ENCODE measurements around the gene KCTD16. TPM values are rescaled to one million over a fixed set of nuclear protein-coding genes. Genes with fewer than 3 reads are reported as not detected.

Gene KCTD16
- total RNA-seq, 4 donors from 2014 or later, result 0.12 to 2.4 (median 0.26) TPM; not detected in 1

DNA sequence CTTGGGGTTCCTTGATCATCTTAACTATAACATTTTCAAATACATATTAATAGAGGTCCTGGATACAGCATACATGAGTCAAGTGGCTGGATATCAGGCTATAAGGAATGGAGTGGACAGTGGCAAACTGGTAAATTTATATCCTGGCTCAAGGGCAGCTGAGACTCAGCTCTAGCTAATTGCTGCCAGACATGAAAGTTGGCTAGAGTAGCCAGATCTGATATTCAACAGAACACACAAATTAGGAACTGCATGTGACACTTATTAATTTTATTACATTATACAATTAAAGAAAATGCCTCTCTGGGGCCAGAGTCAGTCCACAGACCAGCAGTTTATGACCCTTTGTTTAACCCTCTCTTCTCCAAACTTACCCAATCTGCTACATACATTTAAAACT, 206.5 kb downstream of the KCTD16 start:
- H3K27ac ChIP-seq, result no peak overlapping the region
- H3K4me1 ChIP-seq, result no peaks in the 10 kb centered on the region
- H3K4me3 ChIP-seq, result no peak overlapping the region
- H3K9me3 ChIP-seq, result no peaks in the 10 kb centered on the region
- TF ChIP-seq POLR2A (IDR thresholded peaks at IDR 0.05) (no peak), CTCF (IDR thresholded peaks at IDR 0.05) (no peak)
- no peaks in the 10 kb centered on the region for H3K36me3 ChIP-seq
- intact Hi-C loops (cut with DNase I; ENCODE audit: low total_unique reads), result no loop called here
- no peaks in the 10 kb centered on the region for H3K27me3 ChIP-seq
- DNase-seq, result no peak

- Histone ChIP-seq H3K27ac (no peak overlapping the region), H3K9me3 (no peaks in the 10 kb centered on the region), H3K27me3 (no peaks in the 10 kb centered on the region), H3K36me3 (no peaks in the 10 kb centered on the region), H3K4me3 (no peak overlapping the region), H3K4me1 (no peaks in the 10 kb centered on the region)
- DNase-seq, result no peak
- intact Hi-C loops (cut with DNase I; ENCODE audit: low total_unique reads), result no loop called here
- TF ChIP-seq CTCF (IDR thresholded peaks at IDR 0.05), result no peak
- no peak for TF ChIP-seq POLR2A (IDR thresholded peaks at IDR 0.05)
These were observed 208.0 kb downstream of the KCTD16 start for GRCh38 chr5:144378681-144379080.

GRCh38 chr5:144385597-144385996, 214.9 kb downstream of the KCTD16 start:
- H3K27ac ChIP-seq, result no peak overlapping the region
- H3K4me1 ChIP-seq, result no peaks in the 10 kb centered on the region
- intact Hi-C loops (cut with DNase I; ENCODE audit: low total_unique reads), result no loop called here
- no peaks in the 10 kb centered on the region for H3K9me3 ChIP-seq
- no peaks in the 10 kb centered on the region for H3K27me3 ChIP-seq
- DNase-seq, result no peak
- TF ChIP-seq CTCF (IDR thresholded peaks at IDR 0.05), result no peak
- TF ChIP-seq POLR2A (IDR thresholded peaks at IDR 0.05), result no peak
- no peak overlapping the region for H3K4me3 ChIP-seq
- H3K36me3 ChIP-seq, result no peaks in the 10 kb centered on the region

GRCh38 chr5:144386315-144386714, 215.6 kb downstream of the KCTD16 start:
- no peaks in the 10 kb centered on the region for H3K27me3 ChIP-seq
- H3K36me3 ChIP-seq, result no peaks in the 10 kb centered on the region
- no peak for DNase-seq
- no peak overlapping the region for H3K27ac ChIP-seq
- H3K4me3 ChIP-seq, result no peak overlapping the region
- intact Hi-C loops (cut with DNase I; ENCODE audit: low total_unique reads), result no loop called here
- H3K9me3 ChIP-seq, result no peaks in the 10 kb centered on the region
- TF ChIP-seq POLR2A (IDR thresholded peaks at IDR 0.05), result no peak
- no peaks in the 10 kb centered on the region for H3K4me1 ChIP-seq

- no peak for DNase-seq
- Histone ChIP-seq H3K36me3 (no peaks in the 10 kb centered on the region), H3K4me1 (no peaks in the 10 kb centered on the region), H3K27ac (no peak overlapping the region), H3K9me3 (no peaks in the 10 kb centered on the region), H3K27me3 (no peaks in the 10 kb centered on the region), H3K4me3 (no peak overlapping the region)
- intact Hi-C loops (cut with DNase I; ENCODE audit: low total_unique reads), result no loop called here
- TF ChIP-seq CTCF (IDR thresholded peaks at IDR 0.05) (no peak), POLR2A (IDR thresholded peaks at IDR 0.05) (no peak)
These were observed 219.5 kb downstream of the KCTD16 start for GRCh38 chr5:144390133-144390532.

GRCh38 chr5:144391044-144391443, 220.4 kb downstream of the KCTD16 start:
- no peak overlapping the region for H3K4me3 ChIP-seq
- H3K9me3 ChIP-seq, result no peaks in the 10 kb centered on the region
- TF ChIP-seq CTCF (IDR thresholded peaks at IDR 0.05) (no peak), POLR2A (IDR thresholded peaks at IDR 0.05) (no peak)
- no peaks in the 10 kb centered on the region for H3K36me3 ChIP-seq
- no peak overlapping the region for H3K27ac ChIP-seq
- DNase-seq, result no peak
- no peaks in the 10 kb centered on the region for H3K27me3 ChIP-seq
- H3K4me1 ChIP-seq, result no peaks in the 10 kb centered on the region
- intact Hi-C loops (cut with DNase I; ENCODE audit: low total_unique reads), result no loop called here

Data from uterus (tissue), 4 donors.